Thoracic aorta (tissue), 2 donors: ENCODE results near the gene FDXR. TPM values are rescaled to one million over a fixed set of nuclear protein-coding genes. Genes with fewer than 3 reads are reported as not detected.
A peak's percentile ranks its signal among the peaks of the same experiment; 100 is the strongest.

Source experiments
- ATAC-seq: fragments of 150-250 bp; one replicate; pipeline ENCODE4 v1.8.0; 2017; ENCODE audit warnings: low read depth; ENCODE audit not compliant: insufficient number of reproducible peaks, low FRiP score
- DNase-seq: peaks from one replicate; pipeline ENCODE4 v3.0.0-alpha.2; 2020; ENCODE audit warnings: low spot score
- H3K27ac ChIP-seq, 2 donors: fragments of 200-600 bp; sonication (generic); 1 replicate in 1 of 2; 2 replicates in 1 of 2; pipeline ENCODE4 v1.5.1; 2016; ENCODE audit warnings: mild to moderate bottlenecking in 2 of 2, moderate library complexity in 2 of 2
- H3K27me3 ChIP-seq: fragments of 200-600 bp; sonication (generic); replicated peaks from 2 replicates; pipeline ENCODE4 v1.6.0; 2016; ENCODE audit warnings: mild to moderate bottlenecking; ENCODE audit not compliant: insufficient read depth
- H3K36me3 ChIP-seq: fragments of 200-600 bp; sonication (generic); one replicate; pipeline ENCODE4 v1.5.1; 2016
- H3K4me1 ChIP-seq, 2 donors: fragments of 200-600 bp; sonication (generic); 1 replicate in 1 of 2; 2 replicates in 1 of 2; pipeline versions ENCODE4 v1.5.1 to v1.6.0; 2016; ENCODE audit warnings: low read depth in 2 of 2, mild to moderate bottlenecking in 1 of 2; ENCODE audit not compliant: control insufficient read depth in 1 of 2
- H3K4me3 ChIP-seq: fragments of 200-600 bp; sonication (generic); 2 replicates; pipeline ENCODE4 v1.5.1; 2016; ENCODE audit warnings: mild to moderate bottlenecking
- H3K9me3 ChIP-seq: fragments of 200-600 bp; sonication (generic); 2 replicates; pipeline ENCODE4 v1.5.1; 2016
- total RNA-seq, 2 donors: library from RNA; depleted of rRNA; stranded (reverse); fragments of >200 nt; gene quantifications; one replicate each; pipeline versions ENCODE4 v1.1.0 to v1.2.3, GENCODE V29; 2016
- TF ChIP-seq, protein P1 (sequence below): fragments of 200-600 bp; sonication (generic); IDR thresholded peaks from one replicate; pipeline ENCODE4 v1.5.1; 2019; ENCODE audit warnings: antibody characterized with exemption

Gene FDXR
- total RNA-seq, 2 donors from 2014 or later: 4.4 to 9.7 TPM

DNA sequence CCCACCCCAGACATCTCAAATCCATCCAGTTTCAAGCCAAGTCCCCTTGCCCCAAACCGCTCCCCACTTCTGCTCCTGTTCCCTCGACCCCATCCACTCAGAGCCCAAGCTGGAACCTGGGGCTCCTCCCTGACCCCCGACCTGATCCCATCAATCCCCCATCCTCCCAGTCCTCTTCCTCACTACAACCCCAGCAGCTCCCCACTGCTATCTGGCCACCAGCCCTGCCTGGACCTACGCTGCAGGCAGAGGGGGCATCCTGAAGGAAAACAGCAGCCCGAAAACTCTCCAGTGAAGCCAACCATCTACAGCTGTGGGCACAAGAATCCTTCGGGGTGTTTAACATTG, 3.9 kb downstream of the FDXR start:
- ATAC-seq (no peak), DNase-seq (no peak)
- no peaks in the 10 kb centered on the region for H3K36me3 ChIP-seq
- no peaks in the 10 kb centered on the region for H3K27me3 ChIP-seq
- no peak overlapping the region for H3K27ac ChIP-seq
- H3K4me1 ChIP-seq: peaks cover 9 to 15% of the 10 kb centered on the region in 2 donors
- TF ChIP-seq, protein P1, sequence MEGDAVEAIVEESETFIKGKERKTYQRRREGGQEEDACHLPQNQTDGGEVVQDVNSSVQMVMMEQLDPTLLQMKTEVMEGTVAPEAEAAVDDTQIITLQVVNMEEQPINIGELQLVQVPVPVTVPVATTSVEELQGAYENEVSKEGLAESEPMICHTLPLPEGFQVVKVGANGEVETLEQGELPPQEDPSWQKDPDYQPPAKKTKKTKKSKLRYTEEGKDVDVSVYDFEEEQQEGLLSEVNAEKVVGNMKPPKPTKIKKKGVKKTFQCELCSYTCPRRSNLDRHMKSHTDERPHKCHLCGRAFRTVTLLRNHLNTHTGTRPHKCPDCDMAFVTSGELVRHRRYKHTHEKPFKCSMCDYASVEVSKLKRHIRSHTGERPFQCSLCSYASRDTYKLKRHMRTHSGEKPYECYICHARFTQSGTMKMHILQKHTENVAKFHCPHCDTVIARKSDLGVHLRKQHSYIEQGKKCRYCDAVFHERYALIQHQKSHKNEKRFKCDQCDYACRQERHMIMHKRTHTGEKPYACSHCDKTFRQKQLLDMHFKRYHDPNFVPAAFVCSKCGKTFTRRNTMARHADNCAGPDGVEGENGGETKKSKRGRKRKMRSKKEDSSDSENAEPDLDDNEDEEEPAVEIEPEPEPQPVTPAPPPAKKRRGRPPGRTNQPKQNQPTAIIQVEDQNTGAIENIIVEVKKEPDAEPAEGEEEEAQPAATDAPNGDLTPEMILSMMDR: no peak
- no peaks in the 10 kb centered on the region for H3K9me3 ChIP-seq
- no peak overlapping the region for H3K4me3 ChIP-seq

DNA sequence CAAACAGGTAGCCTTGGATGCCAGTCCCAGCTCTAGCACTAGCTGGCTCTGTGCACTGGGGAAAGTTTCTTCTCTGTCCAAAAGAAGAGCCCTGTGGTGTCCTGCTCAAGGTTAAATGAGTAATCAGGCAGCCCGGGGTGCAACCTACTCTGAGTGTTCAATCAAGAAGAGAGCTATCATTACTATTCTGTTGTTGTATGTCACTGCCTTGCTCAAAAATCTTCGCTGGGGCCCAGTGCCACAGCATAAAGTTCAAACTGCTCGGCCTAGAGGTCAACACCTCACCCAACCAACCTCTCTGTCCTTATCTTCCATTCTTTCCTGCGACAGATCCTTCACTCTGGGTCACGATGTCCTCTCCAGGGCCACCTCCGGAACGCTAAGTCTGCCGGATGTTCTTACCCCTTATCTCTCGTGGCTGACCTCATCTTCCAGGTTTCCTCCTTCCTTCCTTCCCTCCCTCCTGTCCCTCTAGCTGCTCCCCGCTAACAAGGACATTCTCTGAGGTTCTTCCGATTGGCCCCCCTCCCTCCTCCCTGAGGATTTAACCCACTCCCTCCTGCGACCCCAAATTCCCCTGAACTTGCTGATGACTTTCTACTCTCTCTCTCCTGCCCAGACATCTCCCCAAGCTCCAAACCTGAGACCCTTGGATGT, 4.4 kb downstream of the FDXR start:
- Histone ChIP-seq H3K27ac (no peak overlapping the region), H3K36me3 (no peaks in the 10 kb centered on the region), H3K27me3 (no peaks in the 10 kb centered on the region), H3K9me3 (no peaks in the 10 kb centered on the region), H3K4me1 (peaks cover 9 to 15% of the 10 kb centered on the region in 2 donors), H3K4me3 (no peak overlapping the region)
- TF ChIP-seq, protein P1: no peak
- DNase-seq (no peak), ATAC-seq (no peak)

DNA sequence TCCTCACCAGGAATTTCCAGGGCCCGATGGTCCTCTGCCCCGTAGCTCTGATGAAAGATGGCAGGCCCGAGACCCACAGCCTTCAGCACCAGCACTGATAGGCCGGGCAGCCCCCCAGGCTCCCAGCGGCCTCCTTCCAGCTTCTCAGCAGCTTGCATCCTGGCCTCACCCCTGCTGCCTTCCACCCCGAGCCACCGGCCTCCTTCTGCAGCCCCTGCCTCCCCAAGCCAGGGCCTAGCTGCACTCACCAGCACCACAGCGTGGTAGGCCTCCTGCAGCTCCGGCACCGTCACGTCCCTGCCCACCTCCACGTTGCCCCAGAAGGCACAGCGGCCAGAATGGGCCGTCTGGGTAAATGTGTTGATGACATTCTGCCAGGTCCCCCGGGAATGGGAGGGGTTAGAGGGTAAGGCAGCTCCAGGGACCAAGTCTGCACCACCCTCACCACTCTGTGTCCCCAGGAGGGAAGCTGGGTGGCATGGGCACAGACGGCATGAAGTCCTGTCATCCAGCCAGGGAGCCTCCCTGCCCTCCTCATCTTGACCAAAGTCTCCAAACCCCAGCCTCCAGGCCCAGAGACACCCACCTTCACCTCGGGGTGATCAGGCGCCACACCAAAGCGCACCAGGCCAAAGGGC, 6.5 kb downstream of the FDXR start:
- H3K27me3 ChIP-seq: no peaks in the 10 kb centered on the region
- ATAC-seq: no peak
- H3K9me3 ChIP-seq: no peaks in the 10 kb centered on the region
- no peak for DNase-seq
- H3K4me3 ChIP-seq: no peak overlapping the region
- TF ChIP-seq, protein P1: no peak
- H3K36me3 ChIP-seq: no peaks in the 10 kb centered on the region
- H3K27ac ChIP-seq: no peak overlapping the region
- H3K4me1 ChIP-seq: peaks cover 7% of the 10 kb centered on the region in 2 donors

DNA sequence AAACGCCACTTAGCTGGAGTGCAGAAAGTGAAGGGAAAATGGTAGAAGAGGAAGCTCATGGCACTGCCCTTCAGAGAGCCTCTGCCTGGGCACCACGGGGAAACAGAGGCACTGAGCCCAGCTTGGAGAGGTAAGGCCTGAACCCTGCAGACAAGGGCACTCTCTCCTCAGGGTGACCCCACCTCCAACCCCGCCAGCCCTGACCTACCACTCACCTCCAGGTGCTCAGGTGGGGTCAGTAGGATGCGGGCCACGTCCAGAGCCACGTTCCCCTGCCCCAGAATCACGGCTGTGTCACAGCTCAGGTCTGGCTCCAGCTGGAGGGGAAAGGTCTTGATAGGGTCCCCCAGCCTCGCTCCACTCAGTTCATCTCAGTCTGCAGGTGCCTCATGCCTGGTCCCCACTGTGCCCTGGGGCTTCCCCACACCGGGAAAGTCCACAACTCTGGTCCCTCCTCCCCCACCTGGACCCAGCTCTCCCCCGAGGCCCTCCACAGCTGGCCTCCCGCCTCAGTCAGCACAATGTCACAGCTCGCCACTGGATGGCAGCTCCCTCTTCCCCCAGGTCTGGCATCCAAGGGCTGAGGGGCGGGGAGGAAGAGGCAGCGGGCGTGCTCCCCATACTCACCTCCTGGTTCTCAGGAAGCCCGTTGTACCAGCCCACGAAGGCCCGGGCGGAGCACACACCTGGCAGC, 7.1 kb downstream of the FDXR start:
- Histone ChIP-seq H3K36me3 (no peaks in the 10 kb centered on the region), H3K4me1 (peaks cover 13% of the 10 kb centered on the region in 2 donors), H3K27me3 (no peaks in the 10 kb centered on the region), H3K4me3 (no peak overlapping the region), H3K9me3 (no peaks in the 10 kb centered on the region), H3K27ac (no peak overlapping the region)
- TF ChIP-seq, protein P1: no peak
- ATAC-seq (no peak), DNase-seq (no peak)

DNA sequence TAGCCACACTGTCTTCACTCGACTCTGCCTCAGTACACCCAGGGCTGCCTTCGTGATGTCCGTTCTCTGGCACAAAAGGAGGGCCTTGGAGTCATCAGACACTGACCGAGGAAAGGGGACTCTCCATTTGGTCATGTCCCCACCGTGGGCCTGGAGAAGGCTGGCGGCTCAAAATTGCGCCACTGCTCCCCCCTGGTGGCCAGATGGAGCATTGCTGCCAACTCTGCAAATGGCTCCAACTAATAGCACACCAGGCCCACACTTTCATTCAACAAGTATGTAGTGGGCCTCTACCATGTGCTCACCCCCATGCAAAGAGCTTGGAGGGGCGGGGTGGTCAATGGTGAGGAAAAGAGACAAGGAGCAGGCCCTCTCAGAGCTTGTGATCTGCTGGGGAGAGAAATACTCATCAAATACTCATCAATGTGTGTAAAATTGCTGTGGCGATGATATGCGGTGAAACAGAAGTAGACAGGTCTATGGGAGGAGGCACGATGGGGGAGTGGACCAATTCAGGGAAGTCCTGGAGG, 7.9 kb downstream of the FDXR start:
- Histone ChIP-seq H3K27ac (no peak overlapping the region), H3K4me3 (no peak overlapping the region), H3K9me3 (no peaks in the 10 kb centered on the region), H3K27me3 (no peaks in the 10 kb centered on the region), H3K4me1 (peaks cover 21% of the 10 kb centered on the region in 2 donors), H3K36me3 (no peaks in the 10 kb centered on the region)
- ATAC-seq (peak; percentile 51), DNase-seq (no peak)
- TF ChIP-seq, protein P1: peak; percentile 97
